ENCODE measurements around the gene CXCL17.
"Not testable (repeated sequence)": the region's sequence is repeated elsewhere in the genome, so short reads cannot be mapped to it uniquely, and the experiment has no call there.

The CXCL17 gene

GRCh38 chr19:42465827-42466280 lies 23.1 kb upstream of the CXCL17 start:
- no peak for DNase-seq (ENCODE audit: low read depth)

DNA sequence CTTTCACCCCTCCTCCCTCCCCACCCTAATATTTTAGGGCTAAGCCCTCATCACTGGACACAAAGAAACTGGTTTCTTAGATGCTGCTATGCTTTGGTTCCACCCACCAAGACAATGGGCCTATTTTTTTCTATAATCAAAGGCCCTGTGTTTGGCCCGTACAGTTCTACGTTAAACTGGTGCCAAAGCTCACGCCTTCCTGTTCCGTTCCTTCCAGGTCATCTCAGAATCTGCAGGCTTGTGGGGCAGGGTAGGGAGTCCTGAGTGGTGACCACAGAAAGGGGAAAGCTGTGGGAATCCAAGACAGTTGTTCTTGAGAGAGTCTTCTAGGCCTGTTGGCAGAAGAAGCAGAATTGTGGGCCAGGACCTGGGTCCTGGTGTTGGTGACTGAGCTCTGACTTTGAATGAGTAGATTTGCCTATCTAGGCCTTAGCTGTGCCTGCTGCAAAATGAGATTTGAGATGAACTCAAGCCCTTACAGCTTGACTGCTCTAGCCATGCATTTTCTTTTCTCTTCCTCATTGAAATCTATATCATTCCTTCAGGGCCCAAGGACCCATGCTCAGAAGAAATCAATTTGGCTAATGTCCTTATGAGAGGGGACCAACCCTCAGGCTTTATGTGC lies 19.1 kb upstream of the CXCL17 start:
- DNase-seq (ENCODE audit: low read depth) = no peak

GRCh38 chr19:42461231-42461630 lies 18.5 kb upstream of the CXCL17 start:
- not testable (repeated sequence) for DNase-seq (ENCODE audit: low read depth)

- DNase-seq (ENCODE audit: low read depth) = no peak
These were observed 17.2 kb upstream of the CXCL17 start for GRCh38 chr19:42459926-42460325.

DNA sequence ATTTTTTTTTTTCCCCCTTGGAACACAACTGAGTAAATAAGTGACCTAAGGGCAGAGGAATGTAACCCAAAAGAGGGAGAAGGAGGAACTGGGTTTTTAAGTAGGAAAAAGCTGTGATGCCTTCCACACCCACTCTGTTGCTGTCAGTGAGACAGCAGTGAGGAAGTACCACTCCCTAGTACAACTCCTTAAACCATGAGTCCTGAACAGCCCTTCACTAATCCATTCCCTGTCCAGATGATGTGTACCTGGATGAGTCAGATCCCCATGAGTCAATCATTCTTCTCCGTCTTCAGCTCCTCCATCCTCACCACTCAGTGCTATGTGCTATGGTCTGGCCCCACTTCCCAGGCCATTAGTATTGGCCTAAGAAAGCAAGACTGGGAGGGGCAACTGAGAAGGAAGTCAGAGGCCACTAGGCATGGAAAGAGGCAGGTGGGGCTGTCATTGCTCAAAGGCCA lies 12.9 kb upstream of the CXCL17 start:
- no peak for DNase-seq (ENCODE audit: low read depth)

- DNase-seq (ENCODE audit: low read depth) = no peak
These were observed 12.3 kb upstream of the CXCL17 start for GRCh38 chr19:42455086-42455485.

- no peak for DNase-seq (ENCODE audit: low read depth)
These were observed 9.8 kb upstream of the CXCL17 start for GRCh38 chr19:42452590-42452989.

DNA sequence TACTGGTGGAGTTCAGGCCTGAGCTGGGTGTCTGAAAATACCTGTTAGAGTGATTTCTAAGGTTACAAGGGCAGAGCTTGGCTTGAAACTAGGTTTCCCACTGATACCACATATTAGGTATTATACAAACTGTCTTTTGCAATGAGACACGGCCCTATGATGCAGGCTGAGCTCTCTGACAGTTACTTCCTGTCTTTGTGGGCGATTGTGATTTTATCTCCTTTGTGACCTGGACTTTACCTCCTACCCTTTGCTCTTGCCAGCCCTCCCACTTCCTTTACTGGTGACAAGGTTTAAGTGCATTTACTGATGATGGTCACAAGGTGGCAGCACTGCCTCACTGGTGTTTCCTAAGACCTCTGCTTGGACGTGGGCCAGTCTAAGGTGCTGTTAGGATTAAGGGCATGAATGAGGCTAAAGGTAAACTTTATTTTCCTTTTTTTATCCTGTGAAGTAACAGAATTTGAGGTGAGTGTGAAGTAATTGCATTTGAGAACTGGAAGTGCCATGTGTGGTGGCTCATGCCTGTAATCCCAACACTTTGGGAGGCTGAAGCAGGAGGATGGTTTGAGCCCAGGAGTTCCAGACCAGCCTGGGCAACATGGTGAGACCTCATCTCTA lies 7.7 kb upstream of the CXCL17 start:
- DNase-seq (ENCODE audit: low read depth) = peak; percentile 50

GRCh38 chr19:42448306-42448705 lies 5.6 kb upstream of the CXCL17 start:
- DNase-seq (ENCODE audit: low read depth) = not testable (repeated sequence)

DNA sequence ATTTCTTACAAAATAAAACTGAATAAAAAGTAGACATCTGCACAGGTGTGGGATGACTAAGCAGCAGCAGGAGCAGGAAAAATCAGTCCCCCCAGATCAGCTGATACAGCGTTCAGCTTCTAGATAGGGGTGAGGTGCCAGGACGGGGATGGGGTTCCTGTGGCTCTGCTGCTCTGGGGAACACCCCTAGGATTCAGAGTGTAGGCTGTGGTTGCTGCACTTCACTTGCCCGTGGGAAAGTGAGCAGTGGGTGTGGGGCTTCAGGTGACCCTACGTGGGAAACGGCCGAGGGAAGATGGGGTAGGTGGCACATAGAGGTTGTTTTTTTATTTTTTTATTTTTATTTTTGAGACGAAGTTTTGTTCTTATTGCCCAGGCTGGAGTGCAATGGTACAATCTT lies 3.2 kb upstream of the CXCL17 start:
- no peak for DNase-seq (ENCODE audit: low read depth)

GRCh38 chr19:42443944-42444398 lies 1.2 kb upstream of the CXCL17 start:
- no peak for DNase-seq (ENCODE audit: low read depth)

DNA sequence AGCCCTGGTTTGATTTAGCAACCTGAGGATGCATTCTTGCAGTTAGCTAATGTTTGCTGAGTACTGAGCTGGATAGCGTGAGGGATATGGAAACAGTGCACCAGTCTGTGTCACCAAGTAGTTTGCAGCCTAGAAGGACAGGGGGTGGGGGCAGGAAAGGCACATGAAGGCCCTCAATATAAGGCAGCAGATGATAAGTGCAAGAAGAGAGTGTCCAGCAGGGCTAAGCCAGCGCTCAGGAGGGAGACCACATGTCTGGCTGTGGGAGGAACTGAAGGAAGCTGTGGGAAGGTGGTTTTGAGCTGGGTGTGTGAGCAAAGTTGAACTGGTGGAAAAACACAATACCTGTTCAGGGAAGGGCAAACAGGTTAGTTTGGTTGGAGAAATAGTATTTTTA lies 1.7 kb downstream of the CXCL17 start:
- DNase-seq (ENCODE audit: low read depth) = no peak

- DNase-seq (ENCODE audit: low read depth) = no peak
These were observed 2.2 kb downstream of the CXCL17 start for GRCh38 chr19:42440357-42441048.

DNA sequence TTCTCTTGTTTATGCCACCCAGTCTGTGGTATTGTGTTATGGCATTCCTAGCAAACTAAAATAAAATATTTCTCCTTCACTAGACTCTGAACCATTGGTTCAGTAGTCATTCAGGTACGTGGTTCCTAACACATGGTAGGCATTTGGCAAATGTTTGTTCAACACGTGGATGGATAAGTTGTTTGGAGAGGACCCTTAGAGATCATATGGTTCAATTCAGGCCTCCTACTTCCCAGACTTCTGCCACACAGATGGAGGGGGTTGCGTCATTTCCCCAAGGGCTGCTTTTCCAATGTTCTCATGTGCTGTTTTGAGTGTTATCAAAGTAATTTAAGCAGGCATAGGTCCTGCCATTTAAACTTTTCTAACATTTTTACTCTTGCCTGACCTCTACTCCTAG lies 6.7 kb downstream of the CXCL17 start:
- no peak for DNase-seq (ENCODE audit: low read depth)

- no peak for DNase-seq (ENCODE audit: low read depth)
These were observed 7.4 kb downstream of the CXCL17 start for GRCh38 chr19:42435316-42435715.

DNA sequence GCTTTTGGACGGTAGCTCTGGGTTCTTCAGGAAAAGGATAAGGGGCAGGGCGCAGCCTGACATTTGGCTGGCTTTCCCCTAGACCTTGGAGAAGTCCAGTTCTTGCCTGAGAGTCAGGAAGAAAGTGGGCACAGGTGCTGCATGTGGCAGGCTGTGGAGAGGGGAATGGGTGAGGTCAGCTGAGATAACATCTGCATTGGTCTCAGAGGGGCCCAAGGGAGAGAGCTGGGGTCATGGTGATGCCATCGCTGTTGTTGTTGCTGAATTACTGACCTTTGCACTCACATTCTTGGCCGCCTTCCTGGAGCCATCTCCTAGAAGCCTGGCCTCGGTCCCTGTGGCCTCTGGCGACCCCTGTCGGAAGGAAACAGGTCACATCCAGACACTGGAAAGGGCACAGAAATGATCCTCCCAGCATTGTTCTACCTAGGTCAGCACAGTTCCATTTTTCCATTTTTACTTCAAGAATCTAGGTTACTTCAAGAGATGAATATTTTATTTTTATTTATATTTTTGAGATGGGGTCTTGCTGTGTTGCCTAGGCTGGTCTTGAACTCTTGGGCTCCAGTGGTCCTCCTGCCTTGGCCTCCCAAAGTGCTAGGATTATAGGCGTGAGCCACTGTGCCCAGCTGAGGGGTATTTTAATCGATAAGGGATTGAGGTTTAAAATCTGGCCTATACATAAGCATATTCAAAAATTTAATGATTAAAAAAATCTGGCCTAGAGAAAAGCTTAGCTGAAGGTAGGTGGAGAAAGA lies 9.1 kb downstream of the CXCL17 start:
- no peak for DNase-seq (ENCODE audit: low read depth)

GRCh38 chr19:42431486-42431885 lies 11.3 kb downstream of the CXCL17 start:
- no peak for DNase-seq (ENCODE audit: low read depth)

- DNase-seq (ENCODE audit: low read depth) = no peak
These were observed 14.1 kb downstream of the CXCL17 start for GRCh38 chr19:42428676-42429075.

GRCh38 chr19:42427313-42427712 lies 15.4 kb downstream of the CXCL17 start, which contains the start of gene LIPE:
Gene LIPE, minus strand, starts transcription at chr19:42427388. Its CDS starts 239 bp downstream, at chr19:42427149.
- no peak for DNase-seq (ENCODE audit: low read depth)

GRCh38 chr19:42426643-42427042 lies 16.1 kb downstream of the CXCL17 start:
- DNase-seq (ENCODE audit: low read depth) = no peak

- no peak for DNase-seq (ENCODE audit: low read depth)
These were observed 18.0 kb downstream of the CXCL17 start for GRCh38 chr19:42424712-42425131.

DNA sequence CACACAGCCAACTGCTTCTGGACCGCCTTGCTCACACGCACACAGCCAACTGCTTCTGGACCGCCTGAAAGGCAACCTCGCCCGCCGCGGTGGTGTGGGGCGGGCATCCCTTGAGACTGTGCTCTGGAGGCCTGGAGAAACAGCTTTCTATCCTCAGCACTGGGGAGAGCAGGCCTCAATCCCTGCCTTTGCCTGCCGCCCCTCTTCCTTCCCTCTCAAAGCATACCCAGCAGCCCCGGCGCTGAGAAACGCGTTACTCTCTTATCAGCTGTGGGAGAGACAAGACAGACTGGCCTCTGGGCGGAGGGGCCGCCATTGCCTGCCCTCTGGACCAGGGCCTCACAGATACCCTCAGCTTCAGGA lies 18.4 kb downstream of the CXCL17 start:
- DNase-seq (ENCODE audit: low read depth) = no peak

All from GM04504 (cell line).